ENCODE data around the gene SPSB1.
A peak's percentile ranks its signal among the peaks of the same experiment; 100 is the strongest.

SPSB1 gene

DNA sequence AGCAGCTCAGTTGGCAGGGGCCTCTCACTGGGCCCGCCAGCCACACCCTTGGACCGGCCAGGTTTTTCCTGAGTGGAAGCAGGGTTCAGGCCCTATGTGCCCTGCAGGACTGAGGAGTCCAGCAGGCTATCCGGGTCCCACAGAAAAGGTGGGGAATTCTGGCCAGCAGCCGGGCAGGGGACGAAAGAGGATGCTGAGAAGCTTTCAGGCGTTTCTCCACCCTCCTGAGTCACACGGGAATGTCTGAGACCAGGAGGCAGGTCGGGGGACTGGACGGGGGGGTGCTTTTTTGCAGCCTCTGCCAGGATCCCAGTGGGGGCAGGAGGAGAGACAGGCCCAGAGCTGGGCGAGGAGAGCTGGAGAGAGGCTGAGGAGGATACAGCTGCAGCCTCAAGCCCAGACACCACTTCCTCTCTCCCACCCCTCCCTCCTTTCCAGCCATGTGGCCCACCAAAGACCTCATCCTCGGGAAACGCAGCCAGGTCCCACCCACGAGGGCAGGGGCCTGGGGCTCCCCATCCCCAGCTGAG is 105.4 kb downstream of the SPSB1 start:
- DNase-seq, result no peak

DNA sequence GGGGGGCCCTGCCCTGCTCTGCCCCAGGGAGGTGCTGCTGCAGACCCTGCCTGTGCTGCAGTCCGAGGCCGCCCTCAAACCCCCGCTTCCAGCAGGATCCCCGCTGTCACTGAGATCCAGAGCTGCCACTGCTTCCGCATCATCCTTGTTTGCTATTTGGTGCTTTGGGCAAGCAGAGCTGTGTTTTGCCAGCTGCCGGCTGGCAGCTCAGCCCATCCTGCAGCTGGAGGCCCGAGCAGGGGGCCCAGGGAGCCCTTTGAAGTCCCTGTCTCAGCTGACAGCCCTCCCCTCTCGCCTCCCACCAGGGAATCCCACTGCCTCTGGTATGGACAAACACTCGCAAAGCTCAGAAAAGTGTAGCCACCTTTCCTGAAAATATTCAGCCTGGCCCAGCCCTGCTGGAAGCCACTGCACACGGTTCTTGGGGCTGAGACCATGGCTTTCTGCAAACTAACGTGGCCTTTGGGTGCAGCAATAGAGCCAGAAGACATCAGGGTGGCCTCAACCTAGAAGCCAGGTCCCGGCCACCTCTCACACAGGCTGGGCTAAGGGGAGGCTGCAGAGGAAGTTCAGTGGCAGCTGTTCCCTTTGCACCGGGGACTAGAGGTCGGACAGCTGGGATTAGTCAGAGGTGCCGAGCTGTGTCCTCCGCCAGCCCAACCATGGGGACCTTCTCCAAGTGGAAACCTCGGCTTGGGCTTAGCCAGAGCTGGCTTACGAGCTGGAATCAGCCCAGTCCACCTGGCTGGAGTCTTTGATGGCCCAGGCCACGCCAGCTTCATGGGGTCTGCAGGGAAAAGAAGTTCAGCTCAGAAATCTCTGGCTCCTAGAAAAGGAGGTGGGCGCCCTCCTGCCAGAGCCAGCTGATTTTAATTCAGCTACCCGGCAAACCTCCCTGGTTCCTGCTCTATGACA is 107.1 kb downstream of the SPSB1 start:
- DNase-seq, result peak; percentile 9

DNA sequence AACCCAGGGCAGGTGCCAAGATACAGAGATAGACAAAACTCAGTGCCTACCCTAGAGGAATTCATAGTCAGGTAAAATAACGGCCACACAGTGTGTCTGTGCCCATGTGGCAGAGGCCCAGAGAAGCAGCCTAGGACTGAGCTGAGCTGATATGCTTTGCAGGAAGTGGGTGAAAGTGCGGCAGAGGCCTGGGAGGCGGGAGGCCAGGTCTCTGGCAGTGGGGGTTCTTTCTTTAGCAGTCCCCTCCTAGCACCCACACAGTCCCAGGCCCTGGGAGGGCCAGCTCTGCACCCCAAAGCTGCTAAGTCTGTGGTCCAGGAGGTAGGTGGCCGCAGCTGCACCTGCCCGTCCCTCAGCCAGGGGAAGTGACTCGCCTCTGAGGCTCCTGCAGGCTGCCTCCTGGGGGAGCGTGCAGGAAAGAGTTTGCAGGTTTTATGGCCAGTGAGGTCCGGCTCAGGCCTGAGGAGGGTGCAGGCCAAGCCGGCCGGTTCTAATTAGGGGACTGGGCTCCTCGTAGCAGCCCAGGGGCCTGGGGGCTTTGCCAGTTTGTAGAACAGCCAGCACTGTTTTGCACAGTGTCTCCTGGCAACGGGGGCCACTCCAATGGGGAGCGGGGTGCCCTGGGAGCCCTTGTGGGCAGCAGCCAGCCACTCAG is 107.9 kb downstream of the SPSB1 start:
- no peak for DNase-seq

DNA sequence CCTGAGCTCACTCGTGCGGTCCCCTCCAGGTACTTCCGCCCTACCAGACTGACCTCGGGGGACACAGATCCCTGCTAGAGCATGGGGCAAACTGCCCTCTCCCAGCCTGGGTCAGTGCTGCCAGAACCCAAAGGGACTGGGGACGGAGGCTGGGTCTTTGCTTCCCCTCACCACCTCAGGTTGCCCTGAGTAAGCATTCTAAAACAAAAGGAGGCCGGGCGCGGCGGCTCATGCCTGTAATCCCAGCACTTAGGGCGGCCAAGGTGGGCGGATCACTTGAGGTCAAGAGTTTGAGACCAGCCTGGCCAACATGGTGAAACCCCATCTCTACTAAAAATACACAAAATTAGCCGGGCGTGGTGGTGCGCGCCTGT is 108.4 kb downstream of the SPSB1 start:
- DNase-seq, result no peak

DNA sequence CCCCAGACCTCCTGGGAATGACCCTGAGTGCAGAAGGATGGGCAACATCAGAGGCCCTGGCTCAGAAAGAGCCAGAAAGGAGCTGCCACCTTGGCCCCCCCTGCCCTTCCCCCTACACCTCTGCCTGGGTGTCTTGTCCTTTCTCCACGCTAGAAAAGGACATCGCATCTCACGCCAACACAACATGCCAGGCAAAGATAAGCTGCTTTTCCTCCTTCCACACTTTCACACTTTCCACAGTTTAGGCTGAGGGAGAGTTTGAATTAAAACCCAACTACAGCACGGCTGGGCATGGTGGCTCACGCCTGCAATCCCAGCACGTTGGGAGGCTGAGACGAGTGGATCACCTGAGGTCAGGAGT is 109.5 kb downstream of the SPSB1 start:
- no peak for DNase-seq

DNA sequence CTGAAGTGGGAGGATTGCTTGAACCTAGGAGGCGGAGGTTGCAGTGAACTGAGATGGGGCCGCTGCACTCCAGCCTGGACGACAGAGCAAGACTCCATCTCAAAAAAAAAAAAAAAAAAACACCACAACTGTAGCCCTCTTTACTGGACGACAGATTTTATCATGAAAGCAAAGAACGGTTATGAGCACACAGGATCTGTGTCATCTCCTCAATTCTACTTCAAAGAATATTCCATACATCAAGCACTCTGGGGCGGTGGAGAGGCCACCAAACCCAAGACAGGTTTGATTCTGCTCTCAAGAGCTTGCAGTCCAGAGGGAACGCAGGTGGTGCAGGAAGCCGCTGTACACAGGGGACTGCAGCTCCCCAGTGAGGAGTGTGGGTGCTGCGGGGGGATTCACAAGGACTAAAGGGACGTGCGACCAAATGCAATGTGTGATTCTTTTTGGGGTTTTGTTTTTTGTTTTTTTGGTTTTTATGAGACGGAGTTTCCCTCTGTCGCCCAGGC is 110.1 kb downstream of the SPSB1 start:
- no peak for DNase-seq

DNA sequence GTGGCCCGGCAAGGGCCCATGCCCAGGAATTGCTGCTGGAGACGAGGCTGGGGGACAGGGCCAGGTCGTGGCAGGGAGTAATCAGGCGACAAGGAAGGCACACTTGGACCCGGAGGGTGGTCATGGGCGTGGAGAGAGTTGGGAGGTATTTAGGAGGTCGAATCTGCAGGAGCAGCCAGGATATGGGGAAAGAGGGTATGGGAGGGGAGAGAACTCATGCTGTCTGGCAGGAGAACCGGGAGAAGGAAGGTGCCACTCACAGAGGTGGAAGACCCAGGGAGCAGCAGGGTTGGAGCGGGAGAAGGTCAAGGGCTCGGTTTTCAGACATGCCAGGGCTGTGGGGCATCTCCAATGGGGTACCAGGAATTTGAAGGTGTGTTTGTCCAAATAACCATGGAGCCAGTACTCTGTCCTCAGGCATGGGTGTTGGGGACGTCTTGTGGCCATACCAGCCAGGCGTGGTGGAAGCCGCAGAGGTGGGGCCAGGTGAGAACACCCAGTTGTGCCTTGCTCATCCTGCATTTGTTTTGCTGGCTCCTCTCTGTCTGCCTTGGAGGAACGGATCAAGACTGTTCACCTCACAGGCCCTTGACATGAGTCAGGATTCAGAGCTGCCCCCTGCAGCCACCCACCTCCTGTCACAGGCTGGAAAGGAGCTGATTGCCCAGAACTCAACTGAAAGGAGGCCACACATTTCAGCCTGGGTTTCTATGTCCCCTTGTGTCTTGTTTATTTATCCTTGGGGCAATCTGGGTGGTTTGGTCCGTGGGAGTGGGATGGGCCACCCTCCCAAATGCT is 111.6 kb downstream of the SPSB1 start:
- DNase-seq, result no peak

DNA sequence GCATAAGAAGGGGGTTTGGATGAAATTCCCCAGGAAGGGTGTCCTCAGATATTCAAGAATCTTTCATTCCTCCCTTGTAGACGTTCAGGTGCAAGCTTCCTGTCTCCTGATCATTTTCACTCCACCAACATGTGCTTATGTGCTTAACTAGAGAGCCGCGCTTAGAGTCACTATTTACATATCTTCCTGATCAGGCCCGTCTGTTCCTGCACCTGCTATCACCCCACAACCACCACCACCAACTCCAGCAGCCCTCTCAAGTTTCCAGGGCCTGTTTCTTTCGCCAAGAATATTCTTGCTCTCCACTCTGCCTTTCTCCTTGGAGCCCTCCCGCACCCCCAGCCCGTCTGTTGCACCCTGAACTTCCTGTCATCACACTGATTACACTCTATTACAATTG is 113.4 kb downstream of the SPSB1 start:
- no peak for DNase-seq

DNA sequence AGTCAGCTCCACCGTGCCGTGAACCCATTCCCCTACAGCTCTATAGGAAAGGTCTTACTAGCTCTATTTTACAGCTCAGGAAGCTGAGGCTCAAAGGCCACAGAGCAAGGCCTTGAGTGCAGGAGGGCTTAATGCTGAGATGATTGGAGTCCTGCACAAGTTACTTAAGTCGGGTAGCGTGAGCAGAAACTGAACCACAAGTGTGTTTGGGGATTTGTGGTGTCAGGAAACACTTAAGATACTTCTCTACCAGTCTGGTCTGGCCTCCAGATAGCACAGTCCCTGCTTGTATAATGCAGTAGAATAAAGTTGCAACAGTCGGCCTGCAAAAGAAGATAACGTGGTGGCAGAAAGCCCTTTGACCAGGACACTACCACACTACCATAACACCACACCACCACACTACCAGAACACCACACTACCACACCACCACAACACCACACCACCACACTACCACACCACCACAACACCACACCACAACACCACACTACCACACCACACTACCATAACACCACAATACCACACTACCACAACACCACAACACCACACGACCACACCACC is 118.1 kb downstream of the SPSB1 start:
- DNase-seq, result peak; percentile 44

DNA sequence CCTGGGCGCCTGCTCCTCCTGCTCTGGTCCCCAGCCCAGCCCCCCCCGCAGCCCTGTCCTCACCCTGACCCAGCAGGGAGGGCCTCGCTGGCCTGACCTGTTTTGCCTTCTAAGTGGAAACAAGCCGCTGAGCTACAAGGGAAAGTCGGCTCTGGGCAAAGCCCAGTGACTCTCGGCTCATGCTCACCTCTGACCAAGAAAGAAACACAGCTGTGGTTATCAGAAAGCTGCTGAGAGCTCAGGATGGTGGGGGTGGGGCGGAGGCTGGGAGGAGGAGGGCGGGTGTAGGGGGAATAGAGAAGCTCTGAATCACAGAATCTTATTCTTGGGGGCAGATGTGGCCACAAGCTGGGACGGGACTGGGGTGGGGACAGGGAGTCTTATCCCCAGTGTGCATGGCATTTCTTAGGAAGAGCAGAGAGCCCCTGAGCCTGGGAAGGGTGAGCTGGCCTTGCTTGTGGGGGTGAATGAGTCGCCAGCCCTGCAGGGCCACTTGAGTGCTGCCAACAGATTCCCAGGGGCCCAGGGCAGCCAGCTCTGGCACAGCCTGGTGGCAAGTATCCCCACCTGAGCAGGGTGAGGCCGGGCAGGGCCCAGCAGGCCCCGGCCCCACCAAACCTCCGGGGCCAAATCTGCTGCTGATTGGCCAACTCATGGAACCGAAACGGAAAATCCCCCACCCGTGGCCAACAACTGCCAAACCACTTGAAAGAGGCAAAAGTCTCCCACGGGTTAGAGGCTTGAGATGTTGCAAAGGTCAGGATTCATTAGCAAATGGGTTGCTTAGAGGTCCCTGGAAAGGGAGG is 120.6 kb downstream of the SPSB1 start:
- no peak for DNase-seq

DNA sequence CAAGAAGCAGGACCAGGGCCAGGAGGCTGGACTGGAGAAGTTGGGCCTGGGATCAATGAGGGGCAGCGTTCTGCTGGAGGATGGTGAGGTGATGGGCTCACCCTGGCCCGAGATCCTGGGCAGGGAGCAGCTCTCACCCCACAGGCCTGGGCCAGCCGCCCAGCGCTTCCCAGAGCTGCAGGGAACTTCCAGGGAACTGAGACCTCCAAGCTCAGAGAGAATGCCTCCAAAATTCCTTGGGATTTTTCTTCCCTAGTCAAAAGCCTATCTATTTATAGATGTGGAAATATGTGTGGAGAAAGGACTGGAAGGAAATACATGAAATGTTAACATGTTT is 121.2 kb downstream of the SPSB1 start:
- DNase-seq, result no peak

DNA sequence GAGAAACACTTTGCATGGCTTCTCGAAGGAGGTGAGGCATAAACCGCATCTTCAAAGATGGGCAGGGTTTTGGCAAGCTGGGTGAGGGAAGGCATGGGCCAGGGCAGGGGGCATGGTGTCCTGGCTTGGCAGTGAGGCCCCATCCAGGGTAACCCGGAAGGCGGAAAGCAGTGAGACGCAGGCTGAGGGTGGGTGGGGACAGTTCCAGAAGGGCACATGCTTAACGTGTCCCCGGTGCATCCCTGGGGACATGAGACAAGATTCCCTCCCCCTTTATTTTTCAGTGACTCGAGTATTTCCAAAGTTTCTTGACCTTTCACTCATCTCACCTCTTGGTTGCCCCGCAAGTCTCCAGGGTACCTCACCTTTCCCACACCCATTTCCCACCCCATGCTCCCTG is 123.8 kb downstream of the SPSB1 start:
- DNase-seq, result no peak

DNA sequence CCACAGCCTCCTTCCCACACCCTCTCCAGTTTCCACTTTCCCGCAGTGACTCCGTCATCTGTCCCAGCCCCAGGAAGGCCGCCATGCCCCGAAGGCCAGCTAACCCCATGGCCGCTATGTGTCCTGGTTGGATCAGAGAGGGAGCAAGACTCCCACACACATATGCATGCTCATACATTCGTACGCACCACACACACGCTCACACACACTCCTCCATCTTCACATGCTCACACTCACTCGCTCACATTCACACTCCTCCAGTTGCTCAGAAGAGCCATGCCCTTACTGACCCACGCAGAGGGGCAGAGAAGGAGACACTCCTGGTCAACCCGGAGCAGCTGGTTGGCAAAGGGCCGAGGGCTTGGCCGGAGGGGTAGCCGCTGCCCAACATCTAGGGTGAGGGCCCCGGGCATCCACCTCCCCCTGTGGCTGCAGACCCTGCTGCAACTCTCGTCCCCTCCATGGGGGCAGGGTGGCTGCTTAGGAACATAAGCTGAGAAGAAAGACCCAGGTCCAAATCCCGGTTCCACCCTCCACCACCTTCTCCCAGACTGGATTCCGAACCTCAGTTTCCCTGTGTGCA is 124.3 kb downstream of the SPSB1 start:
- no peak for DNase-seq

DNA sequence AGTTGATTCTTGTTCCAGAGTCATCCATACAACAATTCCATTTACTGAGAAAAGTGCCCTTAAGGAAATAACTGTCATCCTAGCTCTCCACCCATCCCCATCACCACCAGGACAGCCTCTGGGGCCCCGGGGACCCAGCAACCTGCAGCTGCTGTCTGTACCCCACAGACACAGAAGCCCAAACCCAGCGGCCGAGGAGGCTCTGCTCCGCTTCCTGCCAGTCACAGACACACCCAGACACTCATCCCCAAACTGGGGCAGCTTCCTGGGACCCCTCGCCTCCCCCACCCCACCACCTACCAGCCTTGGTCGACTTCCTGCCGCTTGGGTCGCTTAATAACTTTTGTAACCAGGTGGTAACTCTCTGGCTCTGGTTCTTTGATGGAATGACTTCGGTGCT is 125.0 kb downstream of the SPSB1 start:
- DNase-seq, result no peak

DNA sequence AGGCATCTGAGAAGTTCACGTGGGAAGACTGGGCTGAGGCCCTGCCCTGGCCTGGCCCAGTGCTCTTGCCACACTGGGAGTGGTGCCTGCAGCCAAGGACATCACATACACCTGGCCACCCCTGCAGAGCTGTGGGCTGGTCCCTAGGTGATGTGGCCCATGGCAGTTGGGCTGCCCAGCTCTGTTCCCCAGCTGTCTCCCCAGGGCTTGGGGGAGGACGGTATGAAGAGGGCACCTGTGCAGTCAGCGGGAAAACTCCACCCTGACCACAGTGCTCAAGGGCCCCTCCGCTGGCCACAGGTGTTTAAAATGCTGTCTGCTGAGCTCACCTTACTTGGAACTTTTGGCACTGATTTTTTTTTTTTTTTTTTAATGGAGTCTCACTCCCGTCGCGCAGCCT is 126.2 kb downstream of the SPSB1 start:
- DNase-seq, result no peak
